CD4-positive, CD25-positive, alpha-beta regulatory T cell (primary cell): Measurements from ENCODE around the gene TSPAN3. TPM values are rescaled to one million over a fixed set of nuclear protein-coding genes. Genes with fewer than 3 reads are reported as not detected.
A peak's percentile ranks its signal among the peaks of the same experiment; 100 is the strongest.

Experiments
- ATAC-seq, 2 donors: fragments of 150-1000 bp; cut with Tn5 transposase; one replicate each; pipeline ENCODE4 v1.10.0; 2021; ENCODE audit warnings: low read depth in 2 of 2, moderate number of reproducible peaks in 2 of 2, moderate library complexity in 1 of 2
- DNase-seq, 3 donors: peaks; one replicate each; pipeline versions ENCODE4 v3.0.0 to v3.0.0-alpha.2; 2012 to 2022; ENCODE audit warnings: mixed read lengths in 1 of 3
- H3K27ac ChIP-seq: one replicate; pipeline ENCODE4 v1.7.0; 2013; ENCODE audit warnings: mild to moderate bottlenecking, low read length; ENCODE audit not compliant: insufficient read depth, poor library complexity, severe bottlenecking
- H3K27me3 ChIP-seq: one replicate; pipeline ENCODE4 v1.7.0; 2013; ENCODE audit warnings: low read length; ENCODE audit not compliant: control insufficient read depth, insufficient read depth
- H3K36me3 ChIP-seq: one replicate; pipeline ENCODE4 v1.7.0; 2013; ENCODE audit warnings: mild to moderate bottlenecking, low read length, moderate library complexity; ENCODE audit not compliant: control insufficient read depth, insufficient read depth
- H3K4me1 ChIP-seq: 2 replicates; pipeline ENCODE4 v1.7.0; 2013; ENCODE audit warnings: mild to moderate bottlenecking, low read length; ENCODE audit not compliant: insufficient read depth, control insufficient read depth, poor library complexity, severe bottlenecking
- H3K4me3 ChIP-seq: one replicate; pipeline ENCODE4 v1.7.0; 2013; ENCODE audit warnings: low read depth, mild to moderate bottlenecking, low read length, moderate library complexity
- H3K9me3 ChIP-seq, 2 experiments: 1 replicate in 1 of 2; 2 replicates in 1 of 2; pipeline ENCODE4 v1.7.0; 2013; ENCODE audit warnings: low read length in 2 of 2, mild to moderate bottlenecking in 1 of 2, moderate library complexity in 1 of 2; ENCODE audit not compliant: control insufficient read depth in 2 of 2
- H3K27ac Mint-ChIP-seq, 3 donors: one replicate each; pipeline ENCODE4 v1.8.0; 2020 to 2022; ENCODE audit warnings: mild to moderate bottlenecking in 3 of 3, mixed read lengths in 3 of 3, moderate library complexity in 2 of 3
- H3K27me3 Mint-ChIP-seq: one replicate; pipeline ENCODE4 v1.8.0; 2022; ENCODE audit warnings: mild to moderate bottlenecking, mixed read lengths
- H3K36me3 Mint-ChIP-seq: one replicate; pipeline ENCODE4 v1.8.0; 2020; ENCODE audit warnings: mixed read lengths
- H3K4me1 Mint-ChIP-seq, 4 donors: one replicate each; pipeline ENCODE4 v1.8.0; 2020 to 2022; ENCODE audit warnings: mixed read lengths in 4 of 4, mild to moderate bottlenecking in 1 of 4
- H3K4me3 Mint-ChIP-seq, 4 donors: one replicate each; pipeline ENCODE4 v1.8.0; 2020 to 2022; ENCODE audit warnings: mild to moderate bottlenecking in 4 of 4, mixed read lengths in 4 of 4, moderate library complexity in 3 of 4
- H3K9me3 Mint-ChIP-seq, 7 donors: one replicate each; pipeline ENCODE4 v1.8.0; 2020 to 2022; ENCODE audit warnings: mixed read lengths in 7 of 7, mild to moderate bottlenecking in 3 of 7, moderate library complexity in 2 of 7
- polyA plus RNA-seq, 4 donors: library from polyadenylated mRNA; unstranded; fragments of 300-500 nt; fragmentation: Illumina TruSeq; gene quantifications; one replicate each; pipeline ENCODE4 v1.2.3, GENCODE V29; 2021
- total RNA-seq: library from RNA; stranded (reverse); gene quantifications from one replicate; pipeline ENCODE4 v1.2.3, GENCODE V29; 2022

Gene TSPAN3
- total and polyA plus RNA-seq, 5 donors from 2014 or later: 5.4 to 31.0 (median 24.2) TPM

DNA sequence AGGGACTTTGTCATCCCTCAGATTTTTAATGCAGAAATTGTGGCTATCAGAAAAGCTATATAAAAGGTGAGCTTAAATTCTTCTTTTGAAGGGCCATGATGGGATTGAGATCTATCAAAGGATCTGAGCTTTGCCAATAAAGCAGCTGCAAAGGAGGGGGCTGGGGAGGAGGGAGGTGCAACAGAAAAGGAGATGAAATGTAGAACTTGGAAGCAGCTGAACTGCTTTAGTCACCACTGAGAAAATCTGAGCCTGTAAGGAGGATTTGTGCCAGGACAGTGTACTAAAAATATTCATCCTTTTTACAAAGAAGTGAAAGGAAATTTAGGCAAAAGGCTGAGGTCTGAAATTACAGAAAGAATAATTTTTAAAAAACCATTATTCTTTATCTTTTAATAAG lies 10.4 kb downstream of the TSPAN3 start:
- H3K4me3 ChIP-seq: no peak overlapping the region
- no peak for ATAC-seq
- H3K36me3 ChIP-seq: no peaks in the 10 kb centered on the region
- H3K9me3 ChIP-seq: no peaks in the 10 kb centered on the region
- H3K36me3 Mint-ChIP-seq: peaks cover 3% of the 10 kb centered on the region
- H3K4me3 Mint-ChIP-seq: no peak overlapping the region
- H3K9me3 Mint-ChIP-seq: no peaks in the 10 kb centered on the region
- H3K27me3 ChIP-seq: no peaks in the 10 kb centered on the region
- no peaks in the 10 kb centered on the region for H3K27me3 Mint-ChIP-seq
- H3K4me1 ChIP-seq: no peaks in the 10 kb centered on the region
- no peak overlapping the region for H3K27ac Mint-ChIP-seq
- peaks cover 10 to 27% (median 12%) of the 10 kb centered on the region in 4 donors for H3K4me1 Mint-ChIP-seq
- DNase-seq: no peak
- H3K27ac ChIP-seq: no peak overlapping the region

DNA sequence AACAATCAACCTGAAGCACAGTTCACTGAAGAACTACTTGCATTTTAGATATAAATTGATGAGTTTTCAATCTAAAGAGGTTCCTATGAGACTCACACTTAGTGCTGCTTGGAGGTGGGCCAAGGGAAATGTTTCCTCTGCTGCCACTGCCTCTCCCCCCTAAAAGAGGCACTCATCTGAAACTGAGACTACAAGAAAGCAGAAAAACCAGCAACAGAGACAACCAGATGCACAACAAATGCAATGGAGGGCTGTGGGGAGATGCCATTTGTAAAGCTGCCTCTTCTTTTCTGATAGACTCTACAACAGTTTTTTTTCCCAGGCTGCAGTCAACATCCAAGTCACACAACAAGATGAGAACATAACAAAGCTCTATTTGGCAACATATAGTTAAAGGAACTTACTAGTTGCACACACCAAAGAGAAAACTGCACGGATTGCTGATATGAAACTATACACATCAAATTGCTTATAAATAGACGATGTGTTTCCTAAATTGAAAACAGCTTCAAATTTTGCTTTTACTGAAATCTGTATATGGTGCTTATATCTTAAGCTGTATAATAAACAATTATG lies 11.0 kb downstream of the TSPAN3 start:
- Mint-ChIP-seq H3K27ac (no peak overlapping the region), H3K4me3 (no peak overlapping the region), H3K4me1 (peaks cover 10 to 27% (median 11%) of the 10 kb centered on the region in 4 donors), H3K27me3 (no peaks in the 10 kb centered on the region), H3K36me3 (peaks cover 3% of the 10 kb centered on the region), H3K9me3 (no peaks in the 10 kb centered on the region)
- DNase-seq (peak in 1 of 3 donors; percentile 31), ATAC-seq (no peak)
- Histone ChIP-seq H3K4me1 (no peaks in the 10 kb centered on the region), H3K4me3 (no peak overlapping the region), H3K27me3 (no peaks in the 10 kb centered on the region), H3K27ac (no peak overlapping the region), H3K9me3 (no peaks in the 10 kb centered on the region), H3K36me3 (no peaks in the 10 kb centered on the region)

- Mint-ChIP-seq H3K27ac (peak overlapping the region in 1 of 3 donors; percentile 27), H3K9me3 (no peaks in the 10 kb centered on the region), H3K36me3 (no peaks in the 10 kb centered on the region), H3K4me3 (no peak overlapping the region), H3K4me1 (peaks cover 7 to 27% (median 10%) of the 10 kb centered on the region in 4 donors), H3K27me3 (no peaks in the 10 kb centered on the region)
- Histone ChIP-seq H3K4me3 (no peak overlapping the region), H3K27ac (no peak overlapping the region), H3K4me1 (no peaks in the 10 kb centered on the region), H3K36me3 (no peaks in the 10 kb centered on the region), H3K27me3 (no peaks in the 10 kb centered on the region), H3K9me3 (no peaks in the 10 kb centered on the region)
- ATAC-seq: no peak
- no peak for DNase-seq
Measured at GRCh38 chr15:77058468-77058867, 12.4 kb downstream of the TSPAN3 start.

GRCh38 chr15:77057685-77058084 lies 13.2 kb downstream of the TSPAN3 start:
- H3K27ac Mint-ChIP-seq: peak overlapping the region in 1 of 3 donors; percentile 36
- H3K4me1 Mint-ChIP-seq: peaks cover 7 to 27% (median 10%) of the 10 kb centered on the region in 4 donors
- H3K9me3 ChIP-seq: no peaks in the 10 kb centered on the region
- no peaks in the 10 kb centered on the region for H3K36me3 ChIP-seq
- no peaks in the 10 kb centered on the region for H3K9me3 Mint-ChIP-seq
- no peaks in the 10 kb centered on the region for H3K27me3 Mint-ChIP-seq
- H3K27me3 ChIP-seq: no peaks in the 10 kb centered on the region
- no peak overlapping the region for H3K4me3 ChIP-seq
- H3K4me3 Mint-ChIP-seq: no peak overlapping the region
- DNase-seq (no peak), ATAC-seq (no peak)
- H3K4me1 ChIP-seq: no peaks in the 10 kb centered on the region
- no peaks in the 10 kb centered on the region for H3K36me3 Mint-ChIP-seq
- no peak overlapping the region for H3K27ac ChIP-seq

GRCh38 chr15:77057072-77057471 lies 13.8 kb downstream of the TSPAN3 start:
- Histone ChIP-seq H3K4me3 (no peak overlapping the region), H3K27me3 (no peaks in the 10 kb centered on the region), H3K27ac (no peak overlapping the region), H3K9me3 (no peaks in the 10 kb centered on the region), H3K4me1 (no peaks in the 10 kb centered on the region), H3K36me3 (no peaks in the 10 kb centered on the region)
- H3K27ac Mint-ChIP-seq: no peak overlapping the region
- H3K9me3 Mint-ChIP-seq: no peaks in the 10 kb centered on the region
- no peak overlapping the region for H3K4me3 Mint-ChIP-seq
- ATAC-seq: no peak
- no peak for DNase-seq
- peaks cover 4% of the 10 kb centered on the region for H3K36me3 Mint-ChIP-seq
- H3K27me3 Mint-ChIP-seq: no peaks in the 10 kb centered on the region
- H3K4me1 Mint-ChIP-seq: peaks cover 7 to 23% (median 10%) of the 10 kb centered on the region in 4 donors

DNA sequence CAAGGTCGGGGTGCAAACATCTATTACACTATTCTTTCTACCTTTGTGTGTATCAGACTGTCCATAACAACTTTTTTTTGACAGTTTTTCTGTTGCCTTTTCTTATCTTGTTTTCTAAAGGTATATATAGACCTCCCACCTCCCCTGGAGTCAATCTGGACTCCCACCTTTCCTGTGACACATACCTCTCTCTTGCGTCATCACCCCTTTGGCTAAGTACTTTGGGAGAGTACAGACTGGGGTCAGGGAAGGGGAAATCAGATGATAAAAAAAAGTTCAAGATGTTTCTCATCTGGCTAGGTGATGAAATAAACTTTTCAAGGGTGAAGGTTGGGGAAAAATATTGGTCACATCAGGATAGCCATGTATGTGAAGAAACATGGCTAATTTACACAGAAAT lies 17.2 kb downstream of the TSPAN3 start:
- Histone ChIP-seq H3K27ac (no peak overlapping the region), H3K27me3 (no peaks in the 10 kb centered on the region), H3K36me3 (no peaks in the 10 kb centered on the region), H3K4me1 (no peaks in the 10 kb centered on the region), H3K9me3 (no peaks in the 10 kb centered on the region), H3K4me3 (no peak overlapping the region)
- DNase-seq (no peak), ATAC-seq (no peak)
- Mint-ChIP-seq H3K4me1 (peaks cover 0 to 11% (median 8%) of the 10 kb centered on the region in 4 donors), H3K36me3 (peaks cover 5% of the 10 kb centered on the region), H3K27me3 (no peaks in the 10 kb centered on the region), H3K27ac (no peak overlapping the region), H3K4me3 (no peak overlapping the region), H3K9me3 (no peaks in the 10 kb centered on the region)

DNA sequence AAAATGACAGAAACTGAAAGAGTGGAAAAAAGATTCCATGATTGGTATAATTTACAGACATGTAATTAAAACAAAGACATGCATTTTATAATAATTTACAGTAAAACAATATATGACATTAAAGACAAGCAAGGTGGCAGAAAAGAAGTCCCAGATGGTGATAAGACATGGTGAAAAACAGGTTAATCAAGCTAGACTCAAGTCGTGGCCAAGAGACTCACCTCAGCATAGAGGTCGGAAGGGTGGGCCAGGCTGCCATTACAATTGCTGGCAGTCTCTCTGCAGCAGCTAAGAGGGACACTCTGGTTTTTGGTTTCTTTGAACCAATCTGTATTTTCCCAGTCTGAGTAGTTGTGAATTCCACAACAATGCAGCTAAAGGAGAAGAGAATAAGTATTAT lies 18.4 kb downstream of the TSPAN3 start:
- DNase-seq (no peak), ATAC-seq (no peak)
- Histone ChIP-seq H3K27ac (no peak overlapping the region), H3K27me3 (no peaks in the 10 kb centered on the region), H3K4me1 (no peaks in the 10 kb centered on the region), H3K36me3 (no peaks in the 10 kb centered on the region), H3K9me3 (no peaks in the 10 kb centered on the region), H3K4me3 (no peak overlapping the region)
- Mint-ChIP-seq H3K27ac (no peak overlapping the region), H3K36me3 (peaks cover 10% of the 10 kb centered on the region), H3K4me3 (no peak overlapping the region), H3K4me1 (peaks cover 0 to 6% (median 2%) of the 10 kb centered on the region in 4 donors), H3K27me3 (no peaks in the 10 kb centered on the region), H3K9me3 (no peaks in the 10 kb centered on the region)

DNA sequence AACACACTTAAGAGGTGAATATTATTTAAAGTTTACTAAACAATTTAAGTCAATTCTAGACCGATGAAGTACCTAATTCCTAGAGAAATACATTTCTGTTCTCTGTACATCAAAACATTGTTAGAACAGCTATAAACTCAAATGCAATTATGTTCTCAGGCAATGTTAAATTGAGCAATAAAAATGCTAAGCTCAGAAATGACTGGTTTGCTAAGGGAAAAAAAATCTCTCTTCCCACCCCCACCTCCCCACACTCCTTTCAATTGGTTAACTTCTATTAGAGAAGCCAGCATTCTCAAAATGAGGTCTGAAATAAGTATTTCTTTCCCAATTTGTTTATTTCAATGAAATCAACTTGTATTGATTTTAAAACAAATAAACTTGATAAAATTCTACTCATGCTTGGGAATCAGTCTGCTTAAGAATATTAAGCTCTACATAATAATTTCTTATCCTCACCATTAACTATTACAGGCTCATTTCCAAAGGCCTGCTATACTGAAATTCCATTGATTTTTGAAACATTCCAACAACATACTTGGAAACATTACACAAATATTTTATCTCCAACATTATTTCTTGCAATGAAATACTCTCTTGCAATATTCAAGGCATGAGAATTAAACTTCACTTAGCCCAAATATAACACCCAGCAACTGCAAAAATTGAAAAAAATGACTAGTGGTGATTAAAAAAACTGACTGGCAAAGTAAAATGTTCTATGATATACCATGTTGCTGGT lies 22.6 kb downstream of the TSPAN3 start:
- Mint-ChIP-seq H3K27ac (peak overlapping the region in 1 of 3 donors; percentile 8), H3K27me3 (no peaks in the 10 kb centered on the region), H3K9me3 (no peaks in the 10 kb centered on the region), H3K36me3 (peaks cover 39% of the 10 kb centered on the region), H3K4me1 (peaks cover 0 to 4% (median under 1%) of the 10 kb centered on the region in 4 donors), H3K4me3 (no peak overlapping the region)
- no peaks in the 10 kb centered on the region for H3K4me1 ChIP-seq
- peaks cover 9% of the 10 kb centered on the region for H3K36me3 ChIP-seq
- no peaks in the 10 kb centered on the region for H3K9me3 ChIP-seq
- ATAC-seq: no peak
- H3K27ac ChIP-seq: no peak overlapping the region
- H3K4me3 ChIP-seq: no peak overlapping the region
- no peaks in the 10 kb centered on the region for H3K27me3 ChIP-seq
- no peak for DNase-seq
